ENCODE measurements around the gene FAM200A.

DNA sequence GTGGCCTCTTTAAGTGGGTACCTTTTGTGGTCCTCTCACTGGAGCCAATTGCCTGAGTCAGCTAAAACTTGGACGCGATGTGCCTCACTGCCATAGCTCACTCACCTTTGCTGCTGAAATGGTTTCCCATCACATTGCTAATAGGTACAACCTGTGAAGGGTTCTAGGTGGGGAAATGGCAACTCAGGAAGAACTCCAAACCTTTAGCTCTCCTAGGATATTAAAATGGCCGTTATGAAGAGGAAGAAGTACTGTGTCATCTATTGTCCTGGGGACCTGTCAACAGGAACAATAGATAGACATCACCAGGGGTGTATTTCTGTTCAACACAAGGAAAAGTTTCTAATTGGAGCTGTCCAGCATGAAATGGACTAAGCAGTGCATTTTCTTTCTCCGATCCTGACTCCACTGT is 5.3 kb upstream of the FAM200A start:
- no peak for TF ChIP-seq POLR2AphosphoS5 (IDR thresholded peaks at IDR 0.05)
- TF ChIP-seq, protein P1, sequence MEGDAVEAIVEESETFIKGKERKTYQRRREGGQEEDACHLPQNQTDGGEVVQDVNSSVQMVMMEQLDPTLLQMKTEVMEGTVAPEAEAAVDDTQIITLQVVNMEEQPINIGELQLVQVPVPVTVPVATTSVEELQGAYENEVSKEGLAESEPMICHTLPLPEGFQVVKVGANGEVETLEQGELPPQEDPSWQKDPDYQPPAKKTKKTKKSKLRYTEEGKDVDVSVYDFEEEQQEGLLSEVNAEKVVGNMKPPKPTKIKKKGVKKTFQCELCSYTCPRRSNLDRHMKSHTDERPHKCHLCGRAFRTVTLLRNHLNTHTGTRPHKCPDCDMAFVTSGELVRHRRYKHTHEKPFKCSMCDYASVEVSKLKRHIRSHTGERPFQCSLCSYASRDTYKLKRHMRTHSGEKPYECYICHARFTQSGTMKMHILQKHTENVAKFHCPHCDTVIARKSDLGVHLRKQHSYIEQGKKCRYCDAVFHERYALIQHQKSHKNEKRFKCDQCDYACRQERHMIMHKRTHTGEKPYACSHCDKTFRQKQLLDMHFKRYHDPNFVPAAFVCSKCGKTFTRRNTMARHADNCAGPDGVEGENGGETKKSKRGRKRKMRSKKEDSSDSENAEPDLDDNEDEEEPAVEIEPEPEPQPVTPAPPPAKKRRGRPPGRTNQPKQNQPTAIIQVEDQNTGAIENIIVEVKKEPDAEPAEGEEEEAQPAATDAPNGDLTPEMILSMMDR (IDR thresholded peaks at IDR 0.05 in 8 of 11, conservative IDR thresholded peaks at IDR 0.05 in 3 of 11) = no peak
